ENCODE data around the gene DGKD. TPM values are rescaled to one million over a fixed set of nuclear protein-coding genes. Genes with fewer than 3 reads are reported as not detected.

Gene DGKD
- polyA plus RNA-seq, 3 donors: 14.5 to 67.5 (median 16.6) TPM

GRCh38 chr2:233379441-233379840 lies 25.1 kb downstream of the DGKD start:
- intact Hi-C loops (cut with micrococcal nuclease): no loop called here
- Mint-ChIP-seq H3K9me3 (no peaks in the 10 kb centered on the region), H3K4me3 (no peak overlapping the region), H3K36me3 (peaks cover 58 to 69% of the 10 kb centered on the region in 2 donors), H3K4me1 (peaks cover 32% of the 10 kb centered on the region), H3K27me3 (ENCODE audit: low read depth in 3 of 3) (peaks cover 0 to 2% (median 0%) of the 10 kb centered on the region in 3 donors), H3K27ac (peak overlapping the region in 5 of 7 donors; percentile 42 to 83 (median 71))
- DNase-seq: no peak
- Histone ChIP-seq H4K20me1 (ENCODE audit: insufficient read depth, low read length) (peaks cover 100% of the 10 kb centered on the region), H3K4me1 (ENCODE audit: control insufficient read depth in 1 of 2, insufficient read depth in 2 of 2, low read length in 2 of 2) (peaks cover 7 to 8% of the 10 kb centered on the region in 2 donors), H3K36me3 (replicated peaks in 1 of 2; ENCODE audit: control insufficient read depth in 1 of 2, insufficient read depth in 2 of 2, low read length in 2 of 2) (peaks cover 23 to 49% of the 10 kb centered on the region in 2 donors), H3K9ac (ENCODE audit: insufficient read depth, low read length, poor library complexity, severe bottlenecking) (peak overlapping the region; percentile 4), H2AFZ (ENCODE audit: insufficient read depth, low read depth, low read length, poor library complexity, severe bottlenecking) (no peak overlapping the region), H3K4me3 (replicated peaks in 1 of 3; ENCODE audit: low read depth in 2 of 3, low read length in 3 of 3) (no peak overlapping the region), H3K79me2 (ENCODE audit: insufficient read depth, low read length) (peaks cover 100% of the 10 kb centered on the region), H3K9me3 (replicated peaks in 1 of 2; ENCODE audit: control insufficient read depth in 1 of 2, insufficient read depth in 1 of 2, low read length in 2 of 2) (no peaks in the 10 kb centered on the region), H3K4me2 (replicated peaks; ENCODE audit: extremely low read depth, low read length, poor library complexity, severe bottlenecking) (no peak overlapping the region), H3K27me3 (ENCODE audit: control insufficient read depth in 2 of 2, insufficient read depth in 2 of 2, low read length in 2 of 2) (no peaks in the 10 kb centered on the region), H3K27ac (ENCODE audit: low read depth in 1 of 2, low read length in 2 of 2) (peak overlapping the region in 1 of 2 donors; percentile 48)
- WGBS (ENCODE audit: insufficient coverage): 71% methylated on average over 1 of the region's 1 CpG
- no peak for TF ChIP-seq CTCF (IDR thresholded peaks at IDR 0.05)

- Mint-ChIP-seq H3K36me3 (peaks cover 59 to 67% of the 10 kb centered on the region in 2 donors), H3K4me3 (no peak overlapping the region), H3K9me3 (no peaks in the 10 kb centered on the region), H3K27ac (peak overlapping the region; percentile 5 to 86 (median 41)), H3K27me3 (ENCODE audit: low read depth in 3 of 3) (peaks cover 0 to 2% (median 0%) of the 10 kb centered on the region in 3 donors), H3K4me1 (peaks cover 41% of the 10 kb centered on the region)
- H3K79me2 ChIP-seq (ENCODE audit: insufficient read depth, low read length): peaks cover 100% of the 10 kb centered on the region
- H3K4me3 ChIP-seq (replicated peaks in 1 of 3; ENCODE audit: low read depth in 2 of 3, low read length in 3 of 3): no peak overlapping the region
- H3K9ac ChIP-seq (ENCODE audit: insufficient read depth, low read length, poor library complexity, severe bottlenecking): no peak overlapping the region
- intact Hi-C loops (cut with micrococcal nuclease): no loop called here
- peaks cover 100% of the 10 kb centered on the region for H4K20me1 ChIP-seq (ENCODE audit: insufficient read depth, low read length)
- no peaks in the 10 kb centered on the region for H3K9me3 ChIP-seq (replicated peaks in 1 of 2; ENCODE audit: control insufficient read depth in 1 of 2, insufficient read depth in 1 of 2, low read length in 2 of 2)
- peak overlapping the region in 1 of 2 donors; percentile 24 for H3K27ac ChIP-seq (ENCODE audit: low read depth in 1 of 2, low read length in 2 of 2)
- H3K27me3 ChIP-seq (ENCODE audit: control insufficient read depth in 2 of 2, insufficient read depth in 2 of 2, low read length in 2 of 2): no peaks in the 10 kb centered on the region
- peaks cover 23 to 44% of the 10 kb centered on the region in 2 donors for H3K36me3 ChIP-seq (replicated peaks in 1 of 2; ENCODE audit: control insufficient read depth in 1 of 2, insufficient read depth in 2 of 2, low read length in 2 of 2)
- no peak for DNase-seq
- H2AFZ ChIP-seq (ENCODE audit: insufficient read depth, low read depth, low read length, poor library complexity, severe bottlenecking): no peak overlapping the region
- 92% methylated on average over 12 of the region's 13 CpGs for WGBS (ENCODE audit: insufficient coverage)
- no peak overlapping the region for H3K4me2 ChIP-seq (replicated peaks; ENCODE audit: extremely low read depth, low read length, poor library complexity, severe bottlenecking)
- H3K4me1 ChIP-seq (ENCODE audit: control insufficient read depth in 1 of 2, insufficient read depth in 2 of 2, low read length in 2 of 2): peaks cover 16% of the 10 kb centered on the region in 2 donors
- TF ChIP-seq CTCF (IDR thresholded peaks at IDR 0.05): no peak
Measured at GRCh38 chr2:233380132-233380895, 26.0 kb downstream of the DGKD start.
